ENCODE data around the gene RTN4IP1. TPM values are rescaled to one million over a fixed set of nuclear protein-coding genes. Genes with fewer than 3 reads are reported as not detected.

The RTN4IP1 gene
- total and polyA plus RNA-seq, 2 of the 13 experiments (the other 11 are each of a cell fraction or from before 2014, with no cell fraction given), result 5.5 to 17.2 TPM

- no peaks in the 10 kb centered on the region for H3K79me2 ChIP-seq (ENCODE audit: insufficient read depth, low read length)
- H3K36me3 ChIP-seq (replicated peaks in 1 of 2; ENCODE audit: control insufficient read depth in 1 of 2, insufficient read depth in 2 of 2, low read length in 2 of 2), result peaks cover 0 to 13% of the 10 kb centered on the region in 2 experiments; a peak in 3 of 5 replicates
- in situ Hi-C loops (cut with HindIII; ENCODE audit: extremely low pct_ligation_motif_present, low pct_unique_long_range_greater_than_20kb) (no loop called here), intact Hi-C loops (cut with micrococcal nuclease; ENCODE audit: unreplicated experiment) (no loop called here)
- no peak overlapping the region for H3K9ac ChIP-seq (ENCODE audit: insufficient read depth, low read depth, low read length)
- ATAC-seq, result no peak
- DNase-seq (ENCODE audit: low spot score), result no peak
- no peak for TF ChIP-seq TARDBP (CRISPR knock-in tag; IDR thresholded peaks at IDR 0.05)
- no peak overlapping the region for H3K4me2 ChIP-seq (ENCODE audit: low read depth, low read length)
- no peak overlapping the region for H2AFZ ChIP-seq (ENCODE audit: low read length)
- 100% methylated on average over 1 of the region's 1 CpG for WGBS (ENCODE audit: low lambda C conversion rate)
- no peaks in the 10 kb centered on the region for H3K9me3 ChIP-seq (ENCODE audit: low read length)
- H3K27me3 ChIP-seq (ENCODE audit: control insufficient read depth in 1 of 2, insufficient read depth in 2 of 2, low read length in 2 of 2), result no peaks in the 10 kb centered on the region
- H3K27ac ChIP-seq (ENCODE audit: extremely low read length, insufficient read depth, low read length), result no peak overlapping the region
- no peaks in the 10 kb centered on the region for H4K20me1 ChIP-seq (ENCODE audit: insufficient read depth, low read length)
- CTCF ChIA-PET (ENCODE audit: low intra/inter-chr PET ratio, low total read pairs), result no interaction called here
- H3K4me3 ChIP-seq (replicated peaks in 1 of 3; ENCODE audit: insufficient read depth in 1 of 3, low read depth in 2 of 3, low read length in 3 of 3), result no peak overlapping the region
- H3K4me1 ChIP-seq (ENCODE audit: insufficient read depth, low read length), result no peaks in the 10 kb centered on the region
- FAIRE-seq, result no peak
- BruUV-seq (replicated peaks), result no TSS peak
- POLR2A ChIA-PET, result no interaction called here
These were observed 47.8 kb downstream of the RTN4IP1 start for GRCh38 chr6:106581468-106581867.

- TF ChIP-seq, protein P1, sequence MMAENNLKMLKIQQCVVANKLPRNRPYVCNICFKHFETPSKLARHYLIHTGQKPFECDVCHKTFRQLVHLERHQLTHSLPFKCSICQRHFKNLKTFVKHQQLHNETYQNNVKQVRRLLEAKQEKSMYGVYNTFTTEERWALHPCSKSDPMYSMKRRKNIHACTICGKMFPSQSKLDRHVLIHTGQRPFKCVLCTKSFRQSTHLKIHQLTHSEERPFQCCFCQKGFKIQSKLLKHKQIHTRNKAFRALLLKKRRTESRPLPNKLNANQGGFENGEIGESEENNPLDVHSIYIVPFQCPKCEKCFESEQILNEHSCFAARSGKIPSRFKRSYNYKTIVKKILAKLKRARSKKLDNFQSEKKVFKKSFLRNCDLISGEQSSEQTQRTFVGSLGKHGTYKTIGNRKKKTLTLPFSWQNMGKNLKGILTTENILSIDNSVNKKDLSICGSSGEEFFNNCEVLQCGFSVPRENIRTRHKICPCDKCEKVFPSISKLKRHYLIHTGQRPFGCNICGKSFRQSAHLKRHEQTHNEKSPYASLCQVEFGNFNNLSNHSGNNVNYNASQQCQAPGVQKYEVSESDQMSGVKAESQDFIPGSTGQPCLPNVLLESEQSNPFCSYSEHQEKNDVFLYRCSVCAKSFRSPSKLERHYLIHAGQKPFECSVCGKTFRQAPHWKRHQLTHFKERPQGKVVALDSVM (CRISPR knock-in tag; IDR thresholded peaks at IDR 0.05), result no peak
- TF ChIP-seq CREB1 (IDR thresholded peaks at IDR 0.05), result 0 out of 2 replicates have a peak, but pooled peaks have one; percentile 3
- no peak for TF ChIP-seq CREB1 (CRISPR knock-in tag; IDR thresholded peaks at IDR 0.05)
- H3K27me3 ChIP-seq (ENCODE audit: control insufficient read depth in 1 of 2, insufficient read depth in 2 of 2, low read length in 2 of 2), result no peaks in the 10 kb centered on the region
- H3K9me3 ChIP-seq (ENCODE audit: low read length), result no peaks in the 10 kb centered on the region
- H3K4me2 ChIP-seq (ENCODE audit: low read depth, low read length), result no peak overlapping the region
- intact Hi-C loops (cut with micrococcal nuclease; ENCODE audit: unreplicated experiment) (no loop called here), in situ Hi-C loops (cut with HindIII; ENCODE audit: extremely low pct_ligation_motif_present, low pct_unique_long_range_greater_than_20kb) (no loop called here)
- ATAC-seq, result no peak
- H2AFZ ChIP-seq (ENCODE audit: low read length), result no peak overlapping the region
- no peak for DNase-seq (ENCODE audit: low spot score)
- H3K36me3 ChIP-seq (replicated peaks in 1 of 2; ENCODE audit: control insufficient read depth in 1 of 2, insufficient read depth in 2 of 2, low read length in 2 of 2), result peaks cover 0 to 13% of the 10 kb centered on the region in 2 experiments; a peak in 4 of 5 replicates
- H4K20me1 ChIP-seq (ENCODE audit: insufficient read depth, low read length), result no peaks in the 10 kb centered on the region
- POLR2A ChIA-PET, result no interaction called here
- 96% methylated on average over 2 of the region's 2 CpGs for WGBS (ENCODE audit: low lambda C conversion rate)
- H3K79me2 ChIP-seq (ENCODE audit: insufficient read depth, low read length), result no peaks in the 10 kb centered on the region
- no peak overlapping the region for H3K4me3 ChIP-seq (replicated peaks in 1 of 3; ENCODE audit: insufficient read depth in 1 of 3, low read depth in 2 of 3, low read length in 3 of 3)
- no TSS peak for BruUV-seq (replicated peaks)
- CTCF ChIA-PET (ENCODE audit: low intra/inter-chr PET ratio, low total read pairs), result no interaction called here
- no peak for FAIRE-seq
- no peak overlapping the region for H3K27ac ChIP-seq (ENCODE audit: extremely low read length, insufficient read depth, low read length)
- H3K9ac ChIP-seq (ENCODE audit: insufficient read depth, low read depth, low read length), result no peak overlapping the region
- H3K4me1 ChIP-seq (ENCODE audit: insufficient read depth, low read length), result peaks cover 12% of the 10 kb centered on the region
These were observed 50.0 kb downstream of the RTN4IP1 start for GRCh38 chr6:106579281-106579680.

All from HepG2 (cell line).